GM19025 (cell line): ENCODE data around the gene CHMP2B.

Source experiments
- ATAC-seq: cut with Tn5 transposase; IDR thresholded peaks from one replicate; pipeline ENCODE4 v1.9.1; 2021; ENCODE audit warnings: mild to moderate bottlenecking, low read depth, moderate library complexity; ENCODE audit not compliant: unreplicated experiment

The CHMP2B gene, protein sequence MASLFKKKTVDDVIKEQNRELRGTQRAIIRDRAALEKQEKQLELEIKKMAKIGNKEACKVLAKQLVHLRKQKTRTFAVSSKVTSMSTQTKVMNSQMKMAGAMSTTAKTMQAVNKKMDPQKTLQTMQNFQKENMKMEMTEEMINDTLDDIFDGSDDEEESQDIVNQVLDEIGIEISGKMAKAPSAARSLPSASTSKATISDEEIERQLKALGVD

DNA sequence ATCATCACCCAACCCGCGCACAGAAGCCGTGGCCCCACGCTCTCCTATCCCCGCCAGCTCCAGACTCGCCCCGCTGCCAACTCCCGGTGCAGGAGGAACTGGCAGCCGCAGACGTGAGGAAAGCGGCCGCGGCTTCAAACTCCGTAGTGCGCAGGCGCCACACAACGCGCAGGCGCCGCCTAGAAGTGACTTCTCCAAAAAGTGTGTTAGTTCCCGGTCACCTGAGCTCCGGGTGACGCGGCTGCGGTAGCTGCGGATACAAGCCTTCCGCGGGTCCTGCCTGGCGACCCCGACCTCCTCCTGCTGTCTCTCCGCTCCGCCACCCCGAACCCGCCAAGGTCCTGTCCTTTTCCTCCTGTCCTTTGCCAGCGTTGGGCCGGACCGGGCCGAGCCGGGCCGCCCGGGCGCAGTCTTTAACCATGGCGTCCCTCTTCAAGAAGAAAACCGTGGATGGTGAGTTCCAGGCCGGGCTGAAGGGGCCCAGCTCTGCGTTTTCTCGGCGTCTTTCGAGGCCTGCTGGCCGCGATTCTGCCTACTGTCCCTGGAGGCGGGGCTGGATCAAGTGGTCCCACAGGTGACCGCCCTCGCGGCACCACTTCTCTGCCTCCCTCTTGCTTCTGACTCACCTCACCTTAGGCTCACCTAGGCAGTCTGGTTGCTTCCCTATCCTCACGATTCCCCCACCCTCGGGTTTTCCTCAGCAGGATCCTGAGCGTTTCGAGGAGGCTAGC lies at the start of gene CHMP2B:
Gene CHMP2B (plus strand): TSS at position 206 of the 731 bp plus-strand sequence. CDS start 214 bp downstream, at position 420.
- peak; percentile 95 for ATAC-seq

DNA sequence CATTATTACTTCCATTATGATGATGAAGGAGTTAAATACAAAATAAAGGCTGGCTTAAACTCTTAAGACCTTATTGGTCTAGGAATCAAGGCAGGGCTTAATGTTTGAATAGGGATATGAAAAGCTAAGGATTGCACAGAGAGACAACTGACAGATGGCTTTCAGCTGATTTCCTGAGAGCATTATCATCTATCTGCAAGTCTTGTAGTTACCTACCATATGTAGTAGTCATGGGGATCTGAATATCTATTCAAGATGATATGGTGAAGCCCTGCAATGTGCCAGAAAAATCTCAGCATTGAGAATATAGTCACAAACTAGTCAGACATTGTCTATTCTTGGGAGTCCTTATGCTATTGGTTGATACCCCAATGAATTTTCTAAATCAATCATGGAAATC lies 47.5 kb upstream of the CHMP2B start:
- no peak for ATAC-seq

DNA sequence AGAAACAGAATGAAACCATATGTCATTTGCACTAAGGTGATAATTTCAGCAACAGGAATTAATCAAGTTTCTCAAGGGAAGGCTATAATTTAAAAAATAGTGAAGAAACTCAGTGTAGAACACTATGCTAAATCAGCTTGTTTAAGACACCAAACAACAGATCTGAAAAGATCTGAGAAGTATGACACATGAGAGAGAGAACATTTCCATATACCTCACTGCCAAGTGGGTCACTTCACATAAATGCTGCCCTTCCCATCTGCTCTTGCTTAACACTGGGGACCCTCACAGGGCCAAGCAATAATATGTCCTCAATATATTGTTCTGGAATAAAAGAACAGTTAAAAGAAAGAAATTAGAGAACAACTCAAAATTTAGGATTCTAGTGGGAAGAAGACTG lies 45.6 kb upstream of the CHMP2B start:
- ATAC-seq: no peak

DNA sequence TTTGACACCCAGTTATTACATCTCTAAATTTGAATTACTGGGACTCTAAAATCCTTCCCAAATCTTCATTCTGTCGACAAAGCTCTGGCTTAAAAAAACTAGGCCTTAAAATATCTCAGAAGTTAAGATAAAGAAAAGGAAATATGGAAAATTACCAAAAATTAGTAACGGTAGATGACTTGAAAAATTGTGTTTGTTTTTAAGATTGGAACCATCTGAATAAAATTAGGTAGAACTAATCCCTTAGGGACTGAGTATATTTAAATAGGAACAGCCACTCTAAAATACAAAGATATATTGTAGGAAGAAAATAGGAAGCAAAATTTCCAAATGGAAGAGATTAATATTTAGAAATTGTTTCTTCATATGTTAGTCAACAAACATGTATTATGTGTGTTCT lies 45.1 kb upstream of the CHMP2B start:
- no peak for ATAC-seq

DNA sequence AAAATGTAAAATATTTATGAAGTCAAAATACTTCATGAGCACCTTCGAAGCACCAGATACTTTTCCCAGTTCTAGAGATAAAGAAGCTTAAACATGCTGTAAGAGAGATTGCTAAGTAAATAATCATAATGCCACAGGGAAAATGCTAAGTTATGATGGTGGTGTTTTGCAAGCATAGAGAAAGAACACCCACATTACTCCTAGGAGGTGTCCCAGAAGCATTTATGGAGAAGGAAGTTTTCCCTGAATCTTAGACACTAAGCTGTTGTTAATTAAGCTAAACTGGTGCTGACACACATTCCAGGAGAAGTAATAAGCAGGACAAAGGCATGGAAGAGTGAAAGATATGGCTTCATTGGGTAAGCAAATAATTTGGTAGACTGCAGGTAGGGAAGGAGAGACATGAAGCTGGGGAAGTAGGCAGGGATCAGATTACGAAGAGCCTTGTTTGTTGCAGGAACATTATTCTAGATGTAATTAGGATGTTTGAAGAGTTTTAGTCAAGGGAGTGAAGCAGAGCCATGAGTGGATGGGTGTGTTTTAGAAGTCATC lies 40.4 kb upstream of the CHMP2B start:
- no peak for ATAC-seq

DNA sequence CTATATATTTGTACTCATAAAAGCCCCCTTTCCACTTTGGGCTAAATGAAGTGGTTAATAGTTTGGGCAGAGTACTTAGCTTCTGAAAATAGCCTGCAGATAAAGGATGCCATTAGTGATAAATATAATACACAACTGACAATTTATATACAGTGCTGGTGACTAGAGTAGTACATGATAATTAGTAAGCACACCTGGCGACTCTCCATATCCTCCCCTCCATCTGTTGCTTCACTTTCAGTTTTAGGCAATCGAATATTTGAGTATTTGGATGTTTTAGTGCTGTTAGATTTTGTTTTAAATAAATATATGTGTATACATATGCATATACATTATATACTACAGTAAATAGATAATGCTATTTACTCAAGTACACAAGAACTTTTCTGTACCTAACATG lies 35.9 kb upstream of the CHMP2B start:
- ATAC-seq: no peak

DNA sequence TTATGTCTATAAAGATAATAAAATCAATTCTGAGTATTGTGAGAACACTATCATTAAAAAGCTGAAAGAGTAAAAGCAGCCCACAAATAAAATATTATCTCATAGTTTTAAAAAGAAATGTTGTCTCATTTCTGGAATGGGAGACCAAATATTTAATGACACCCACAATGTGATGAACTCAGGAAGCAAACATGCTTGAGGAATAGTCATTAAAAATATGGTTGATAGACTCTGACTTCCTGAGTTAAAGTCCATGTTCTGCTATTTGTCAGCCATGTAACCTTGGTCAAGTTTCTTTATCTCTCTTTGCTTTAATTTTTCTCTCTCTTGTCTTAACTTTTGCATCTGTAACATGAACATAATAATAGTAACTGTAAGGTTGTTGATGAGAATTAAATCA lies 35.5 kb upstream of the CHMP2B start:
- ATAC-seq: no peak

DNA sequence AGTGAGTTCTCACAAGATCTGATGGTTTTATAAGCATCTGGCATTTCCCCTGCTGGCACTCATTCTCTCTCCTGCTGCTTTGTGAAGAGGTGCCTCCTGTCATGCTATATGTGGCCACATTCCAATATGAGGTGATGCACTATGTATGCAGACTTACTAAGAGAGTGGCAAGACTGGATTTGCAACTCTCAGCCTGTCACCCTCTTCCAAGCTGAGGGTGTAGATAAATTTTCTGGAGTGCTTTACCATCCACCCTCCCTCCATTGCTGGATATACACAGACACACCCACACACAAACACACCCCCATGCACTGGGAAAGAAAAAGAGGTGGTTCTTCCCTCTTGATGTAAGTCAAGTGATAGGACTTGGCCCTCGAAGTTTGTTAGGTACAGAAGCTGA lies 30.2 kb upstream of the CHMP2B start:
- ATAC-seq: no peak

DNA sequence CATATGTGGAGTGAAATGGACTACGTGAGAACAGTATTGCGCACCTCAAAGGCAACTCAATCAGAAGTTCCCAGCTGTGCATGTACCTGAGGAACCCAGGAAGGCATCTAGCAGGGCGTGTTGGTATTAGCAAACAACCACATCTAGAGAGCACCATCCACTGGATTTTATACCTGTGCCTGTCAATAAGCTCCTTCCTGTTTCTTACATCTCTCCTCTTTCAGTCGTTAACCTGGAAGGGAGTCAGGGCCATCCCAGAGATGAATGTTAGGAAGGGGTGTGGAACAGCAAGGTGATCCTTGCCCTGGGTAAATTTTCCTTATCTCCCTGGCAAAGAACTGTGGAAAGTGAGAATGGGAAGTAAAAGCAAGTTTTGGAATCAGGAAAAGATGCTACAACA lies 29.6 kb upstream of the CHMP2B start:
- ATAC-seq: no peak

DNA sequence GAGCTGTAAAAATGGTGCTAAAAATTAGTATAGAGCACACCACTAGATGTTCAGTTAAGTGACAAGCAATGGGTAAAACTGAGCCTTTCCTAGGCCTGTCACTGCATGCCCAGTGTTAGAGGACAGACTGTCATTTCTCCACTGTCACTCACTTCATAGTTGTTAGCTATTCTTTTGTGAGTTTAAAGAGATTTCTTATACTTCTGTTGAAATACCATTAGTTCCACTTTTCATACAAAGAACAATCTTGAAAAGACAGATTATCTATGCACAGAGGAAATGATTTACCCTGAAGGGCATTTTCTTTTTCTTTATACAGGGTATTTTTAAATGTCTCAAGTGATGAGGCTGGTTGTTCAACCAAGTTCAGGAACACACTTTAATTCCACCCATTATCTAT lies 28.3 kb upstream of the CHMP2B start:
- ATAC-seq: no peak

DNA sequence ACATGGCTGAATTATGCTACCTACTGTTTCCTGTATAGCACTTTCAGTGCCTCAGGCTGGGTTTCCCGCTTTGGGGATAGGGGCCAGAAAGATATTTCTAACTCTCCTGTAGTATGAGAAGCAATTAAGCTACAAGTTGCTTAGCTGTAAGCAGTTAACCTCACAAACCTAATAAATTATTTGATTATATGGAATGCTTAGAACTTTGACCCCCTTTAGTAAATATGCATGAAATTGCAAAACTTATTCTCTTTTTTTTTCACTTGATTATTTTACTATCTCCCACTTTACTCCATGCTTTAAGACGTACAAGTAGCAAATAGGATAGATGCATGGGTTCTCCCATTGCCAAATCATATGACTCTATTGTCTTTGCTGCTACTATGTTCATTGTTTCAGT lies 27.5 kb upstream of the CHMP2B start:
- ATAC-seq: no peak

DNA sequence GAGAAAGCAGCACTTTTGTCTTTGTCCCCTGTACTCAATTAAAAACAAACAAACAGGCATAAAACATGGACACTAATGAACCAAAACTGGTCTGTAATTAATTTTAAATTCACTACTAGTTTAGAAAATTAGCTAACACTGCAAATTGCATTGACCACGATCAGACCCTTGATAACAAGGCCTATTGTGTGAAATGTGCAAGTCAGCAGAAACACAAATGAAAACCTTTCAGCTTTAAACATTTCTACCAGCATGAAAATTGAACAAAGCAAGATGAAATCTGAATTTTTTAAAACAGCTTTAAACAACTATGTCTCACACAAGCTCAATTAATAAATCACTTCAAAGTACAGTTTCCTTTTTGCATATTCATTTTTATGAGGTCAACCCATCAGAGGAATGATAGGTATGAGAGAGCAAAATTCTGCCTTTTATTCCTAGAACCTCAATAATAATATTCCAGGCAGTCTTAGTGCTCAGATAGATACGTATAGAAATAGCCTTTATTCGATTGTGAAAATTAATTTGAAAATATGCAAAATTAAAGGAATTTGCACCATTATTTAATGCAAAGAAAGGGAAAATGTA lies 27.0 kb upstream of the CHMP2B start:
- no peak for ATAC-seq

DNA sequence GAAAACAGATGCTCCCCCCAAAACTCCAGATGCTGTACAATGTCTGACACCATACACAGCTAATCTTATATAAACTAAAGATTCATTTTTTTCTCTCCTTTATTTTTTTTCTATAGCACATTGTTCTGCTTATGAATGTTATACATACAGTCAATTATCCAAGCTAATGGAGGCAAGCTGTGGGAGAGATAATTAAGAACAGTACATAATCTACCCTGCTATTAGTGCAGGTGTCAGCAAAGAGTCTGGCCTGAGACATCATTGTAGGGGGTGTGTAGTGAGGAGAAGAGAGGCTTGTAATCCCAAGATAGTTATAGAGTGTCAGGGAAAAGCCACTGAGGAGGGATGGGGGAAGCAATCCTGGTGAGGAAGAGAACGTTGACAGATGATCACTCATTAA lies 25.4 kb upstream of the CHMP2B start:
- no peak for ATAC-seq

DNA sequence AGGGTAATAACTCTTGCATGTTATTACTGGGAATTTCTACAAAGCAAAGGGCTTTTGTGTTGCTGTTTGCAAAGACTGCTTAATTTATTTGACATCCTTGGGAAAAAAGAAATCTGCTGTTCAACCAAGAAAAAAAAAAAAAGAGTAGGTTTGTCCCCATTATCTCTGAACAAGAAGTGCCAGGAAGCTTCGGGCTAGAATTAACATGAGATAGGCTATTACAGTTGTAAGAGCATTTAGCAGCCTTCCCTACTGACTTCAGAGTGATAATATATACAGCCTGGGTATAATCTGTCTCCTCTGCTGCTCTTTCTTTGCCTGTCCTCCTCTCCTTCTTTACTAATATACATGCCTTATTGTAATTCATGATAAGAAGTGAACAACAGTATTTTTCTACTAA lies 23.3 kb upstream of the CHMP2B start:
- ATAC-seq: no peak

DNA sequence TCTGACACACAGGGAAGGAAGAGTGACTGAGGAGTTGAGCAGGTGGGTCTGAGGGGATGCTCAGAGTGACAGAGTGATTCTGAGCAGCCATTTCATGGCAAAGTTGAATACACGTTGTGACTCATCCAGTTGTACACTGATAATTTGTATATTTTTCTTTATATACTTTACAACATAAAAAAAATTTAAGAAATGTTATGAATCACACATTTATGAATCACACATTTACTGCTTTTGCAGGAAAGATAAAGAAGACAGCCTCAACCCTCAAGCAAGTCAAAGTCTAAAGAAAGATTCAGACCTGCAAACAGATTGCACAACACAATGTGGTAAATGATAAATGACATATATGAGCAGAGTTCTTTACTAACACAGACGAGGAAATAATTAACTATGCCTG lies 21.0 kb upstream of the CHMP2B start:
- ATAC-seq: no peak

DNA sequence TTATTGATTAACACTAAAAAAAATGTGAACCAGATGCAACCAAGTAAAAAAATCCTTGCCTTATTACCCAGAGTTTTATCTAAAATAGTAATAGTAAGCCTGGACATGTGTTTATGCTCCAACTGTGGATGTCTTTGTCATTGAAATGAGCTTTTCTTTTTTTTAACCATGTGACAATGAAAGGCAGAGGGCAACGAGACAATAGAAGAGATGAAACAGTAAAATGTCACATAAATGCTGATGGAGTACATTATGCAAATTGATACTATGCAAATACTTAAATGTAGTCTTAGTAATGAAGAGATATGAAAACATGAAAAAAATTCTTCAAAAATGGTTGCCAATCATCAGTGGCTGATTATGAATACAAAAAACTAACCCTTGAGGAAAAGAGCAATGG lies 20.5 kb upstream of the CHMP2B start:
- ATAC-seq: no peak

DNA sequence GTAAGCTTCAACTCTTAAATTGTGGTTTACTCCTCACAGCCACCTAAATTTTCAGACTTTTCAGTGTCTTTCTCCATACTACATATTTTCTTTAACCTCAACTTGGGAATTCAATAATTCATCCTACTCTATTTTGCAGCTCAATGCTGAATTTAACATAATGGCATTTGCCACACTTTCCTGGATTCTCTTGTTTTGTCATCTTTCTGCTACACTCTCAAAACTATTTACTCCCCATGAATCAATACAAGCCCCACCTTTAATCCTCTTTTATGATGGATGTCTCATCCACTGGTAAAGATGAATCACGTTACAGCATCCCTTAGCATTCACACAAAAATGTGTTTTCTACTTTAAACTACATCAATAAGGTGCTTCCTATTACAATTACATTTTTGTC lies 19.6 kb upstream of the CHMP2B start:
- no peak for ATAC-seq

DNA sequence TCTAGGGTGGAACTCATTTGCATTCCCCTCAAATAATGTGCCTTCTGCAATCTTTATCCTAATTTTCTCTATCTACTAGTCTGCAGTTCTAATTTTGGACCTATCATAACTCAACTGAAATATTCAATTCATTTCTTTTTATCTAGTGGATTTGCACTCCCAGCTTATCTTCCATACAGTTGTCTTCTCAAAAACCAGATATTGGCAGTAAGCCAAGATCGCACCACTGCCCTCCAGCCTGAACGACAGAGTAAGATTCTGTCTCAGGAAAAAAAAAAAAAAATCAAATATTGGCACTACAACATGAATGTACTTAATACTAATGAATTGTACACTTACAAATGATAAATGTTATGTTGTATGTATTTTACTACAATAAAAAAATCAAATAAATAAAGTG lies 18.0 kb upstream of the CHMP2B start:
- ATAC-seq: no peak

DNA sequence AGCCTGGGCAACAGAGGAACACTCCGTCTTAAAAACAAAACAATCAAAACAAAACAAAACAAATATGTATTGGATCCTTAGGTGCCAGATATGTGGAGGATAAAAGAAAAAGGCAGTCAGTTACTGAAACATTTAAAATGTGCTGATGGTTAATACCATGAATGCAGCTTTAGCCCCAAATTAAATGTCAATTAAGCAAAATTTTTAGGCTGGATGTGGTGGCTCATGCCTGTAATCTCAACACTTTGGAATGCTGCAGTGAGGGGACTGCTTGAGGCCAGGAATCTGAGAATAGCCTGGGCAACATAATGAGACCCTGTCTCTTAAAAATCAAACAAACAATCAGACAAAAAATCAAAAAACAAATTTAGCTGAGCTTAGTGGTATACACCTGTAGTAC lies 8.5 kb upstream of the CHMP2B start:
- no peak for ATAC-seq

DNA sequence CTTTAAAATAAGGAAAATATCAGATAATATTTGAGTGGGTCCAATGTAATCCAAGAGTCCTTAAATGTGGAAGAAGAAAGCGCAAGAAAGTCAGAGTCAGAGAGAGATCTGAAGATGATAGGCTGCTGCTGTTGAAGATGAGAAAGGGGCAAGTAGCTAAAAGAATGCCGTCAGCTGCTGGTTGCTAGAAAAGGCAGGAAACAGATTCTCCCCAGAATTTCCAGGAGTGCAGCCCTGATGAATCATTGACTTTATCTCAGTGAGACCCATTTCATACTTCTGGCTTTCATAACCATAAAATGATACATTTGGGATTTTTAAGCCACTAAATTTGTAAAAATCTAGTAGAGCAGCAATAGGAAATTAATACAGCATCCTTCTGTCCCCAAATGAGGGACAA lies 7.5 kb upstream of the CHMP2B start:
- ATAC-seq: no peak

DNA sequence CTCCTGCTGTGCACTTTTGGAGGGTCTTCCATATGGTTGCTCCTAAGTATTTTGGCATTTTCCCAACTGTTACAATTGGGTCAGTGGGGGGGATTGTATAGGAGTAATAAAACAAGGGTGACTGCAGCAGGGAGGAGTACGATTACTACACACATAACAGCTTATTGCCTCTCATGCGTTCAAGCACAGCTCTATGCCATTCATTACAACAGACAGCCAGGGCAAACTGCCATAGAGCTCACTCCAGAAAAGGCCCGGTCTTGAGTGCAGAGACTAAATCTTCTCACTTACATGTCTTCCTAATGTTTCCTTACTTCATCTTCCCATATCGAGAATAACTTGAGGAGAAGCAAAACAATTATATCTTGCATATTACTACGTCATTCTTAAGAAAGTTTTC lies 1.4 kb upstream of the CHMP2B start:
- ATAC-seq: no peak

DNA sequence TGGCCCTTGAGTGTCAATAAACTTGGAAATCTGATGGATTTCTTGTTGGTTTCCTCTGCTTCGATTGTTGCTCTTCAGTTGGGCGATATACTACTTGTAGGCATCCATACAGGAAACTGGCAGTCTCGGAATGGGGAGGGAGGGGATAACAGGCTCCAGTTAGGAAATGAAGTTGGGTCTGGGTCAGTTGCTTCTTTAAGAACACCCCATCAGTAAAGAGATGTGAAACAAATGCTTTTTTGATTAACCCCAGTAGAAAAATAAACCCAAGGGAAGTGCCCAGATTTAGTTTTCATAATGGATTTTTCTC lies 681 bp downstream of the CHMP2B start:
- ATAC-seq: no peak
